ENCODE results near the gene PPP1R3D. TPM values are rescaled to one million over a fixed set of nuclear protein-coding genes. Genes with fewer than 3 reads are reported as not detected.

PPP1R3D gene
- total RNA-seq, 1 donor from 2014 or later = 11.8 TPM

GRCh38 chr20:59935457-59936185, 4.5 kb downstream of the PPP1R3D start:
- H3K4me3 ChIP-seq = no peak overlapping the region
- H3K4me1 ChIP-seq = peaks cover 38% of the 10 kb centered on the region
- H3K9me3 ChIP-seq = no peaks in the 10 kb centered on the region
- no peak for DNase-seq (ENCODE audit: extremely low spot score in 2 of 2)
- H3K36me3 ChIP-seq = no peaks in the 10 kb centered on the region
- H3K27ac ChIP-seq = no peak overlapping the region
- H3K27me3 ChIP-seq = no peaks in the 10 kb centered on the region
- TF ChIP-seq POLR2AphosphoS5 (IDR thresholded peaks at IDR 0.05; ENCODE audit: insufficient read depth in 1 of 2, low read depth in 1 of 2) (no peak), CTCF (IDR thresholded peaks at IDR 0.05) (no peak), POLR2A (IDR thresholded peaks at IDR 0.05) (no peak)
- intact Hi-C loops (cut with DNase I) = no loop called here

- intact Hi-C loops (cut with DNase I) = no loop called here
- no peaks in the 10 kb centered on the region for H3K9me3 ChIP-seq
- TF ChIP-seq POLR2A (IDR thresholded peaks at IDR 0.05) (no peak), CTCF (IDR thresholded peaks at IDR 0.05) (peak; percentile 72 to 96 (median 86)), POLR2AphosphoS5 (IDR thresholded peaks at IDR 0.05; ENCODE audit: insufficient read depth in 1 of 2, low read depth in 1 of 2) (peak in 1 of 2 donors; percentile 25)
- peaks cover 34% of the 10 kb centered on the region for H3K4me1 ChIP-seq
- peak overlapping the region; percentile 61 to 65 for H3K4me3 ChIP-seq
- DNase-seq (ENCODE audit: extremely low spot score in 2 of 2) = no peak
- H3K36me3 ChIP-seq = no peaks in the 10 kb centered on the region
- no peaks in the 10 kb centered on the region for H3K27me3 ChIP-seq
- H3K27ac ChIP-seq = peak overlapping the region; percentile 81
These were observed 6.1 kb downstream of the PPP1R3D start for GRCh38 chr20:59933849-59934585.

GRCh38 chr20:59933296-59933848, 6.7 kb downstream of the PPP1R3D start, which contains the start of gene SYCP2:
Gene SYCP2, minus strand, starts transcription at chr20:59933637. Its CDS starts 11,224 bp downstream, at chr20:59922413.
- intact Hi-C loops (cut with DNase I) = no loop called here
- peaks cover 27% of the 10 kb centered on the region for H3K4me1 ChIP-seq
- no peak for TF ChIP-seq POLR2A (IDR thresholded peaks at IDR 0.05)
- no peak for TF ChIP-seq POLR2AphosphoS5 (IDR thresholded peaks at IDR 0.05; ENCODE audit: insufficient read depth in 1 of 2, low read depth in 1 of 2)
- no peak for TF ChIP-seq CTCF (IDR thresholded peaks at IDR 0.05)
- no peaks in the 10 kb centered on the region for H3K9me3 ChIP-seq
- H3K27ac ChIP-seq = peak within 1 kb of the TSS; percentile 81
- H3K27me3 ChIP-seq = no peaks in the 10 kb centered on the region
- H3K4me3 ChIP-seq = peak within 1 kb of the TSS; percentile 61 to 65
- DNase-seq (ENCODE audit: extremely low spot score in 2 of 2) = no peak
- H3K36me3 ChIP-seq = no peaks in the 10 kb centered on the region

GRCh38 chr20:59932616-59933295, 7.3 kb downstream of the PPP1R3D start:
- Histone ChIP-seq H3K9me3 (no peaks in the 10 kb centered on the region), H3K27ac (no peak overlapping the region), H3K36me3 (no peaks in the 10 kb centered on the region), H3K27me3 (no peaks in the 10 kb centered on the region), H3K4me3 (peak overlapping the region; percentile 61 to 65), H3K4me1 (peaks cover 21% of the 10 kb centered on the region)
- intact Hi-C loops (cut with DNase I) = no loop called here
- DNase-seq (ENCODE audit: extremely low spot score in 2 of 2) = no peak
- TF ChIP-seq CTCF (IDR thresholded peaks at IDR 0.05) (no peak), POLR2AphosphoS5 (IDR thresholded peaks at IDR 0.05; ENCODE audit: insufficient read depth in 1 of 2, low read depth in 1 of 2) (no peak), POLR2A (IDR thresholded peaks at IDR 0.05) (no peak)
